Colonic mucosa (tissue), 4 donors: ENCODE results near the gene TASOR2. TPM values are rescaled to one million over a fixed set of nuclear protein-coding genes. Genes with fewer than 3 reads are reported as not detected.

Experiments
- DNase-seq: peaks from one replicate; pipeline ENCODE4 v3.0.0-alpha.2; 2020
- H3K27ac ChIP-seq: fragments of 200-600 bp; one replicate; pipeline ENCODE4 v1.8.0; 2021
- H3K27me3 ChIP-seq: fragments of 200-600 bp; one replicate; pipeline ENCODE4 v1.8.0; 2021
- H3K36me3 ChIP-seq: fragments of 200-600 bp; one replicate; pipeline ENCODE4 v1.8.0; 2021
- H3K4me1 ChIP-seq: fragments of 200-600 bp; one replicate; pipeline ENCODE4 v1.8.0; 2021; ENCODE audit warnings: mild to moderate bottlenecking
- H3K4me3 ChIP-seq: fragments of 200-600 bp; one replicate; pipeline ENCODE4 v1.8.0; 2021
- H3K9ac ChIP-seq, 2 donors: one replicate each; pipeline ENCODE4 v1.7.0; 2013; ENCODE audit warnings: control low read depth in 2 of 2, low read depth in 2 of 2, low read length in 2 of 2
- H3K9me3 ChIP-seq: fragments of 200-600 bp; one replicate; pipeline ENCODE4 v1.8.0; 2021
- CTCF ChIP-seq: fragments of 200-600 bp; IDR thresholded peaks from one replicate; pipeline ENCODE4 v1.8.0; 2022; ENCODE audit warnings: antibody characterized with exemption, mild to moderate bottlenecking
- intact Hi-C: fragments of 100-400 bp; cut with DNase I; formaldehyde crosslinking; loops from one replicate; pipeline ENCODE4 v1.14.1; 2022
- total RNA-seq, 2 donors: library from RNA; stranded (reverse); fragmentation: NEBNext Ultra II Directional in 1 of 2; extraction: Animal tissue kit (Norgen Biotek cat#: 25700) in 1 of 2; gene quantifications; one replicate each; pipeline ENCODE4 v1.2.1, GENCODE V29; 2021
- donor health status: healthy.
- donor health status: DM: no; HTN: no; CAD: no.
- donor health status: DM: no; HTN: no; CAD: no.

Gene TASOR2
- total RNA-seq, 2 donors from 2014 or later: 41.4 to 57.2 TPM

GRCh38 chr10:5651388-5651764 is 33.3 kb upstream of the TASOR2 start:
- no peaks in the 10 kb centered on the region for H3K4me1 ChIP-seq
- H3K9ac ChIP-seq: no peak overlapping the region
- no peaks in the 10 kb centered on the region for H3K36me3 ChIP-seq
- no peaks in the 10 kb centered on the region for H3K27me3 ChIP-seq
- intact Hi-C loops: no loop called here
- no peak for TF ChIP-seq CTCF
- no peaks in the 10 kb centered on the region for H3K9me3 ChIP-seq
- H3K4me3 ChIP-seq: no peak overlapping the region
- DNase-seq: no peak
- H3K27ac ChIP-seq: no peak overlapping the region

DNA sequence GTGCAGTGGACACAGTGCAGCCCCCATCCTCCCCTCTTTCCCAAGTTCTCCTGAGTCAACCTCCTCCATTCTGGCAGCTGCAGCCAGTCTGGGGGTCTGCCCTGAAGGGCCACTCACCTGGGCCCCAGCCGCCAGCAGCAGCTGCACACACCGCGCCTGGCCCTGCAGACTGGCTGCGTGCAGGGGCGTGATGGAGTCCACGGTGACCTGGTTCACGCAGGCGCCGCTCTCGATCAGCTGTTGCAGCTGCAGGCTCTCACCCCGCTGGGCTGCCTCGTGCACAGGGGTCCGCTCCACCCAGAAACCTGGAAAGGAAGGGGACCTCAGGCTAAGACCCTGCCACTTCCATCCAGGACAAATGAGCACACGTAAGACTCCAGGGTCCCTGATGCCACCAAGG is 31.9 kb upstream of the TASOR2 start:
- Histone ChIP-seq H3K4me3 (no peak overlapping the region), H3K27ac (no peak overlapping the region), H3K4me1 (no peaks in the 10 kb centered on the region), H3K9ac (peak overlapping the region in 1 of 2 donors; percentile 3), H3K36me3 (no peaks in the 10 kb centered on the region), H3K27me3 (no peaks in the 10 kb centered on the region), H3K9me3 (no peaks in the 10 kb centered on the region)
- DNase-seq: no peak
- no peak for TF ChIP-seq CTCF
- intact Hi-C loops: no loop called here

- H3K27ac ChIP-seq: peak overlapping the region; percentile 85
- H3K36me3 ChIP-seq: no peaks in the 10 kb centered on the region
- intact Hi-C loops: no loop called here
- H3K27me3 ChIP-seq: no peaks in the 10 kb centered on the region
- H3K9ac ChIP-seq: peak overlapping the region in 1 of 2 donors; percentile 59
- no peak overlapping the region for H3K4me3 ChIP-seq
- DNase-seq: peak; percentile 80
- H3K9me3 ChIP-seq: no peaks in the 10 kb centered on the region
- TF ChIP-seq CTCF: no peak
- H3K4me1 ChIP-seq: no peaks in the 10 kb centered on the region
These were observed 30.4 kb upstream of the TASOR2 start for GRCh38 chr10:5654218-5654755.

DNA sequence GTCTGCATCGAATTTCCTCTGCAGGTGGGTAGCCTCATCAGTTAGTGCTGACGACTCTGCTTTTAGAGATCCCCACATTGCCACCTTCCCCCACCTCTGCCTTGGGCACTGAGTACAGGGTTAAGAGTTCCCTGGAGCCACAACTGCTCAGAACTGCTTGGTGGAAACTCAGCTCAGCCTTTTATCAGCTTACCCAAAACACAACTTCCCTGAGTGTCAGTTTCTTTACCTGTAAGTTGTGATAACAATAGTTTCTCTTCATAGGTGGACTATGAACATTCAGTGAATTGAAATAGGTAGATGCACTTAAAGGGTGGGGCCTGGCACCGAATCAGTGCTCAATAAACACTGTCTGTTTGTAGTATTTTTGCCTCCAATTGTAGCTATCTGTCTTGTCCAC is 29.5 kb upstream of the TASOR2 start:
- no peaks in the 10 kb centered on the region for H3K27me3 ChIP-seq
- peak overlapping the region; percentile 85 for H3K27ac ChIP-seq
- H3K9ac ChIP-seq: peak overlapping the region in 1 of 2 donors; percentile 59
- peak; percentile 78 for DNase-seq
- H3K4me3 ChIP-seq: no peak overlapping the region
- H3K9me3 ChIP-seq: no peaks in the 10 kb centered on the region
- H3K4me1 ChIP-seq: peaks cover 5% of the 10 kb centered on the region
- intact Hi-C loops: no loop called here
- H3K36me3 ChIP-seq: no peaks in the 10 kb centered on the region
- no peak for TF ChIP-seq CTCF

DNA sequence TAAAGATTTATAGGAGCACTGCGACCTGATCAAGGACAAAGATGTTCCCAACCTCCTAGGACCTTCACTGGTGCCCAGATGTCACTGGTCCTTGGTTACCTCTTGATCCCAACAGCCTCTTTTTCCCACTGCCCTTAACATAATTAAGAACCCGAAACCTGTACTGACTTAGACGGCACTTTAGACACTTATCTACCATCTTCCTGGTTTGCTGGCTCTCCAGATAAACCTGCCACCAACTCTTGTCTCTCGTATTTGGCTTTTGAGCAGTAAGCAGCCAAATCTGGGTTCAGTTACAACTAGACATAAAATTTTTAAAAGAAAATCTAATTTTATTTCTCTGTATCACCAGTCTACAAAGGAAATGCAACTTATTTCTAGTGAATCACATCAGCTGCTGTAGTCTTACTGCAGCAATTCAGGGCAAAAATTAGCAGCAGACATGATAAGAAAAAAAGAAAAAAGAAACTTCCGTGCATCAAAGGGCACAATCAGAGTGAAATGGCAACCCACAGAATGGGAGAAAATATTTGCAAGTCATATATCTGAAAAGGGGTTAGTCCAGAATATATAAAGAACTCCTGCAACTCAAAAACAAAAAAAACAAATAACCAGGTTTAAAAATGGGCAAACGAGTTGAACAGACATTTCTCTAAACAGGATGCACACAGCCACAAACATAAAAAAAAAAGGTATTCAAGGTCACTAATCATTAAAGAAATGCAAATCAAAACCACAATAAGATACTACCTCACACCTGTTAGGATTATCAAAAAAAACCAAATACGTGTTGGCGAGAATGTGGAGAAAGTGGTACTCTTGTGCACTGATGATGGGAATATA is 27.7 kb upstream of the TASOR2 start:
- intact Hi-C loops: no loop called here
- H3K9me3 ChIP-seq: no peaks in the 10 kb centered on the region
- no peak overlapping the region for H3K27ac ChIP-seq
- no peaks in the 10 kb centered on the region for H3K36me3 ChIP-seq
- no peaks in the 10 kb centered on the region for H3K27me3 ChIP-seq
- H3K4me3 ChIP-seq: no peak overlapping the region
- no peak for TF ChIP-seq CTCF
- H3K9ac ChIP-seq: no peak overlapping the region
- no peak for DNase-seq
- H3K4me1 ChIP-seq: peaks cover 7% of the 10 kb centered on the region
